Nephron progenitor cell (in vitro differentiated cells): ENCODE data around the gene EPS8.
A peak's percentile ranks its signal among the peaks of the same experiment; 100 is the strongest.

ENCODE experiments used
- DNase-seq: peaks from one replicate; pipeline ENCODE4 v3.0.0; 2021
- H3K27ac Mint-ChIP-seq: 2 replicates; pipeline ENCODE4 v1.8.0; 2021; ENCODE audit warnings: mild to moderate bottlenecking, moderate library complexity, mixed read lengths
- H3K27me3 Mint-ChIP-seq: 2 replicates; pipeline ENCODE4 v1.8.0; 2021; ENCODE audit warnings: mild to moderate bottlenecking, low read depth, mixed read lengths; ENCODE audit not compliant: poor library complexity
- H3K36me3 Mint-ChIP-seq: 2 replicates; pipeline ENCODE4 v1.8.0; 2021; ENCODE audit warnings: low read depth, mixed read lengths
- H3K4me1 Mint-ChIP-seq: 2 replicates; pipeline ENCODE4 v1.8.0; 2021; ENCODE audit warnings: mixed read lengths
- H3K4me3 Mint-ChIP-seq: 2 replicates; pipeline ENCODE4 v1.8.0; 2021; ENCODE audit warnings: mild to moderate bottlenecking, moderate library complexity, mixed read lengths
- H3K9me3 Mint-ChIP-seq: 2 replicates; pipeline ENCODE4 v1.8.0; 2021; ENCODE audit warnings: mild to moderate bottlenecking, moderate library complexity, mixed read lengths
- TF ChIP-seq, protein P1 (sequence below): fragments of 200-600 bp; sonication (generic); IDR thresholded peaks from 2 replicates; pipeline ENCODE4 v1.5.0; 2021; ENCODE audit warnings: antibody characterized with exemption

The EPS8 gene

DNA sequence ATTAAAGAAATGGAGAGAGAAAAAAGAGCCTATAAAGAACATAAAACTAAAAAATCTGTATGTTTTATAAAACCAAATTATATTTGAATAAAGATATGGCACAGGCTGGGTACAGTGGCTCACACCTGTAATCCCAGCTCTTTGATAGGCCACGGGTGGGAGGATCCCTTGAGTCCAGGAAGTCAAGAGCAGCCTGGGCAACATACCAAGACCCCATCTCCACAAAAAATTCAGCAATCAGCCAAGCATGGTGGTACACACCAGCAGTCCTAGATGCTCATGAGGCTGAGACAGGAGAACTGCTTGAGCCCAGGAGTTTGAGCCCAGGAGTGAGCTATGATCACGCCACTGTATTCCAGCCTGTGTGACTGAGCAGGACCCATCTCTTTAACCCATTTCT is 74.9 kb downstream of the EPS8 start:
- Mint-ChIP-seq H3K27me3 (peaks cover 5% of the 10 kb centered on the region), H3K36me3 (no peaks in the 10 kb centered on the region), H3K4me1 (no peaks in the 10 kb centered on the region), H3K27ac (no peak overlapping the region), H3K4me3 (no peak overlapping the region), H3K9me3 (no peaks in the 10 kb centered on the region)
- no peak for DNase-seq
- TF ChIP-seq, protein P1, sequence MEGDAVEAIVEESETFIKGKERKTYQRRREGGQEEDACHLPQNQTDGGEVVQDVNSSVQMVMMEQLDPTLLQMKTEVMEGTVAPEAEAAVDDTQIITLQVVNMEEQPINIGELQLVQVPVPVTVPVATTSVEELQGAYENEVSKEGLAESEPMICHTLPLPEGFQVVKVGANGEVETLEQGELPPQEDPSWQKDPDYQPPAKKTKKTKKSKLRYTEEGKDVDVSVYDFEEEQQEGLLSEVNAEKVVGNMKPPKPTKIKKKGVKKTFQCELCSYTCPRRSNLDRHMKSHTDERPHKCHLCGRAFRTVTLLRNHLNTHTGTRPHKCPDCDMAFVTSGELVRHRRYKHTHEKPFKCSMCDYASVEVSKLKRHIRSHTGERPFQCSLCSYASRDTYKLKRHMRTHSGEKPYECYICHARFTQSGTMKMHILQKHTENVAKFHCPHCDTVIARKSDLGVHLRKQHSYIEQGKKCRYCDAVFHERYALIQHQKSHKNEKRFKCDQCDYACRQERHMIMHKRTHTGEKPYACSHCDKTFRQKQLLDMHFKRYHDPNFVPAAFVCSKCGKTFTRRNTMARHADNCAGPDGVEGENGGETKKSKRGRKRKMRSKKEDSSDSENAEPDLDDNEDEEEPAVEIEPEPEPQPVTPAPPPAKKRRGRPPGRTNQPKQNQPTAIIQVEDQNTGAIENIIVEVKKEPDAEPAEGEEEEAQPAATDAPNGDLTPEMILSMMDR: no peak

DNA sequence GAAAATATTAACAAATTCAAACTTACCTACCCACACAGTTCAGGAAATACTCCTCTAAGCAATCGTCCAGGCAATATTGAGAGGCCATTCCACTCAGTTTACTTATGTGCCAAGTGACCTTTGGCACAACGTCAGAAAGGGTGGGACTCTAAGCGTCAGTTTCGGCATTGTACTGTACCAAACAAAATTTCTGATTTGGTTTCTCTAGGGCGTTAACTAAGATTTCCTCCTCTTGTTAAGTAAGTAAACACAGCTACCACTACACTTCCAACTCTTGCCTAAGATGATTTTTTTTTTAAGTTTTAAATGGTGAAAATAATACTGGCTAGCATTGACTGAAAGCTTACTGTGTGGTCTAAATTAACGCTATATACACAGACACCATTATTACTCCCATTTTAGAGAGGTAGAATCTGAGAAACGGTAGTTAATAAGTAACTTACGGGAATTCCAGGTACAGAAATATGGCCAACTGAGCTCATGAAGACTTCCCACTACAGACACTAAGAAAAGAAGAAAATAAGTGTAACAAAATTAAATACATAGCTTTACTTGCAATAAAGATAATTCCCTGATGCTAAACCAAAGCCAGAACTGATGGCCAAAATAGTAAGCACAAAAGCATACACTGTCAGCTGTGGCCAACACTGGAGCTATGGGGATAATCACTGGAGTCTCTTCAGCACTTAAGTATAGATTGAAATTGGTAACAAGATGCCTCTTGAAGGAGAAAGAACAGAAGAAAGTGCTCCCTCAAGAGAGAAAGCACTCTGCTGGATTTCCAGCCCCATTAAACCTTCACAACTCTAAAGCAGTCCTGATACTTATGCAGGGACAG is 76.1 kb downstream of the EPS8 start:
- Mint-ChIP-seq H3K4me1 (no peaks in the 10 kb centered on the region), H3K4me3 (no peak overlapping the region), H3K27me3 (peaks cover 5% of the 10 kb centered on the region), H3K27ac (peak overlapping the region; percentile 16), H3K36me3 (no peaks in the 10 kb centered on the region), H3K9me3 (no peaks in the 10 kb centered on the region)
- DNase-seq: no peak
- TF ChIP-seq, protein P1: no peak

DNA sequence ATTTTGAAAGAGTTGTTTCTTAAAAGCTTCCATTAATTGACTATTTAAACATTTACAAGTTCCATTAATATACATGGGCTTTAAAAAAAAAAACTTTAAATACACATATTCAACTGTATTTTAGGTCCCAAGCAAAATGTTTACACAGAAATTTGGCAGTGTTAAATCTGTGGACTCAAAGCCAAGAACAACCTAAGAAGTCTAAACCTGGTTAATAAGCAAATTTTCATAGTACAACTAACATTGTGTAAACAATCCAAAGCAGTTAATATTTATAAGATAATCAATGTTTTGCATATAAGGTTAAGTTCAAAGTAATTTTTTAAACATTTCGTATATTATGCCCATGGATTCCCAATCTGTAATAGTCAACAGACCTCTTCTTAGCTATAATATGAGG is 77.0 kb downstream of the EPS8 start:
- Mint-ChIP-seq H3K27me3 (peaks cover 5% of the 10 kb centered on the region), H3K27ac (no peak overlapping the region)

DNA sequence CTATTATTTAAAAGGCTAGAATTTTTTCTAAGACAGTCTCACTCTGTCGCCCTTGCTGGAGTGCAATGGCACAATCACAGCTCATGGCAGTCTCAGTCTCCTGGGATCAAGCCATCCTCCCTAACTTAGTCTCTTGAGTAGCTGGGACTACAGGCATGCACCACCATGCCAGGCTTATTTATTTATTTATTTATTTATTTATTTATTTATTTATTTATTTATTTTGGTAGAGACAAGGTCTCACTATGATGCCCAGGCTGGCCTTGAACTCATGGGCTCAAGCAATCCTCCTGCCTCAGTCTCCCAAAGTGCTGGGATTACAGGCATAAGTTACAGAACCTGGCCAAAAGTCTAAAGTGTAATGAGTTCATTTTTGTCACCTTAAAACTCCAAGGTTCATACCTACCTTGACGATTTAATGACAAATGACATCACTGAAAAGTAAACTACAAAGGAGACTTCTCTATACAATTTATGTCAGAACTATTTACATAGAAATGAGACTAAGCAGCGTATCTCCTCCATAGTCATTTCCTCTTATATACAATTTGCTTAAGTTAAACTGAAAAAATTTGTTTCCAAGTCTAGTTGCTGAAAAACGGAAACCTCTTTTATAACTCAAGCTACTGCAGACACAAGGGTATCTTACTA is 78.2 kb downstream of the EPS8 start:
- Mint-ChIP-seq H3K4me3 (no peak overlapping the region), H3K9me3 (no peaks in the 10 kb centered on the region), H3K27me3 (peaks cover 5% of the 10 kb centered on the region), H3K27ac (no peak overlapping the region), H3K4me1 (peaks cover 5% of the 10 kb centered on the region), H3K36me3 (no peaks in the 10 kb centered on the region)
- no peak for DNase-seq
- TF ChIP-seq, protein P1: no peak

More for the DNA sequence above, 77.0 kb downstream of the EPS8 start:
- Mint-ChIP-seq H3K9me3 (no peaks in the 10 kb centered on the region), H3K4me3 (no peak overlapping the region), H3K4me1 (no peaks in the 10 kb centered on the region), H3K36me3 (no peaks in the 10 kb centered on the region)
- TF ChIP-seq, protein P1: no peak
- no peak for DNase-seq

DNA sequence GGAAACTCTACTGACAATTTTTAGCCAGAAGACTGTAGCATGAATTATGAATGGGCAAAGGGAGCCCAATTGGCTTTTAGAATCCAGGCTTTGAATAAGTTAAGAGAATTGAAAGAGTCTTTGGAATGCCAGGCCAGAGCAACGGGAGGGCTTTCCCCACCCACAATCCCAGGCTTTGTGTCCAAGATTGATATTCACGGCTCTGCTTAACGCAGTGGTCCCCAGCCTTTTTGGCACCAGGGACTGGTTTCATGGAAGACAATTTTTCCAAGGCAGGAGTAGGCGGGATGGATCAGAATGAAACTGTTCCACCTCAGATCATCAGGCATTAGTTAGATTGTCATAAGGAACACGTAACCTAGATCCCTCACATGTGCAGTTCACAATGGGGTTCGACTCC is 79.6 kb downstream of the EPS8 start:
- Mint-ChIP-seq H3K27ac (peak overlapping the region; percentile 28), H3K4me3 (no peak overlapping the region), H3K27me3 (peaks cover 5% of the 10 kb centered on the region), H3K9me3 (no peaks in the 10 kb centered on the region), H3K36me3 (no peaks in the 10 kb centered on the region), H3K4me1 (peaks cover 6% of the 10 kb centered on the region)
- DNase-seq: no peak
- TF ChIP-seq, protein P1: no peak
